GM12891 (cell line): ENCODE measurements around the gene KCNMA1.

Experiments
- DNase-seq: peaks from one replicate; pipeline ENCODE4 v3.0.0; 2011; ENCODE audit warnings: low spot score; ENCODE audit not compliant: insufficient read length
- FAIRE-seq: peaks from 2 replicates; lab custom pipeline; 2011; peaks lifted over from hg19 to GRCh38; lab: Jason Lieb, UNC
- PAX5 ChIP-seq: IDR thresholded peaks from 2 replicates; pipeline ENCODE4 v1.6.1; 2011; ENCODE audit warnings: low read length, moderate library complexity, mild to moderate bottlenecking; ENCODE audit not compliant: insufficient read depth, severe bottlenecking
- POLR2A ChIP-seq: IDR thresholded peaks from 2 replicates; pipeline ENCODE4 v1.6.1; 2011; ENCODE audit warnings: low read depth, low read length, control low read depth
- POLR2AphosphoS5 ChIP-seq: IDR thresholded peaks from 2 replicates; pipeline ENCODE4 v1.6.1; 2011; ENCODE audit warnings: low read depth, low read length, control low read depth
- POU2F2 ChIP-seq: IDR thresholded peaks from 2 replicates; pipeline ENCODE4 v1.6.1; 2011; ENCODE audit warnings: low read depth, mild to moderate bottlenecking, control low read depth, low read length, moderate library complexity
- SPI1 ChIP-seq: IDR thresholded peaks from 2 replicates; pipeline ENCODE4 v1.6.1; 2011; ENCODE audit warnings: low read depth, low read length, control low read depth
- TAF1 ChIP-seq: IDR thresholded peaks from 2 replicates; pipeline ENCODE4 v1.6.1; 2011; ENCODE audit warnings: low read depth, low read length, control low read depth

The KCNMA1 gene

GRCh38 chr10:77611221-77611620 lies 26.4 kb downstream of the KCNMA1 start:
- no peak for DNase-seq
- no peak for TF ChIP-seq POLR2A
- TF ChIP-seq TAF1: no peak
- TF ChIP-seq POLR2AphosphoS5: no peak
- TF ChIP-seq PAX5: no peak
- TF ChIP-seq SPI1: no peak
- no peak for TF ChIP-seq POU2F2
- FAIRE-seq: no peak

GRCh38 chr10:77609781-77610272 lies 27.8 kb downstream of the KCNMA1 start:
- TF ChIP-seq SPI1 (no peak), PAX5 (no peak), POU2F2 (no peak), POLR2A (no peak)
- no peak for DNase-seq

DNA sequence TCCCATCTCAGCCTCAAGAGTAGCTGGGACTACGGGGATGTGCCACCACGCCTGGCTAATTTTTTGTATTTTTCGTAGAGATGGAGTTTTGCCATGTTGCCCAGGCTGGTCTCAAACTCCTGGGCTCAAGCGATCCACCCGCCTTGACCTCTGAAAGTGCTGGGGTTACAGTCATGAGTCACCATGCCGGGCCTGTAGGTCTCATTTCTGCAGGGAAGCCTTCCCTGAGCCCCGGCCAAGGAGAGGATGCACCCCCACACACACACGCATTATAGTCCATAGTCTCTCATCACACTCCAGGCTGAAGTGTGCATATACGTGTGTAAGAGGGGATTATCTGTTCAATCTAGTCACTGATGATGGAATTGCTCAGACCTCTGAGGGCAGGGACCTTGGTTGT lies 29.3 kb downstream of the KCNMA1 start:
- FAIRE-seq: no peak

More at GRCh38 chr10:77609781-77610272, 27.8 kb downstream of the KCNMA1 start:
- no peak for FAIRE-seq

GRCh38 chr10:77606751-77607150 lies 30.9 kb downstream of the KCNMA1 start:
- TF ChIP-seq TAF1: no peak
- no peak for TF ChIP-seq PAX5
- TF ChIP-seq POU2F2: no peak
- TF ChIP-seq POLR2AphosphoS5: no peak
- no peak for TF ChIP-seq POLR2A
- no peak for TF ChIP-seq SPI1
- DNase-seq (no peak), FAIRE-seq (no peak)

More for the DNA sequence above, 29.3 kb downstream of the KCNMA1 start:
- TF ChIP-seq SPI1 (no peak), PAX5 (no peak), TAF1 (no peak), POLR2A (no peak), POLR2AphosphoS5 (no peak), POU2F2 (no peak)
- DNase-seq: no peak

DNA sequence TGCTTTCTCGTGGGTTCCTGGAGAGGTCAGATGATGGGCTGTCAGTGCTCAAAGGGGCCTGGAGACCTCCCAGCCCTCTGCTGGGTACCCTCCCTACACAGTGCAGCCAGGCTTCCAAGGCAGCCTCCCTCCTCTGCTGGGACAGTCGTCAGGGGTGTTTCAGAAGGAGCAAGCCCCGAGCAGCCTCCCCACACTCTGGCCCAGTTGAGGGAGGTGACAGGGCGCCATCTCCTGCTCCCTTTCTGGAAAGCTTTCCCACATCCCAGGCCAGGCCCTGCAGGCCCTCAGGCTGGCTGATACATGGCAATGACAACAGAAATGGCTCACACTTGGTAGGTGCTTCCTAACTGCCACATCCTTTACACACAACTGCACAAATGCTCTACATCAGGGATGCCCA lies 32.1 kb downstream of the KCNMA1 start:
- TF ChIP-seq TAF1: no peak
- no peak for FAIRE-seq
- DNase-seq: no peak

- TF ChIP-seq POLR2A: no peak
- TF ChIP-seq PAX5: no peak
- no peak for TF ChIP-seq SPI1
- no peak for TF ChIP-seq POU2F2
- no peak for TF ChIP-seq POLR2AphosphoS5
- TF ChIP-seq TAF1: no peak
- DNase-seq (no peak), FAIRE-seq (no peak)
These were observed 32.7 kb downstream of the KCNMA1 start for GRCh38 chr10:77604941-77605351.

GRCh38 chr10:77604063-77604462 lies 33.5 kb downstream of the KCNMA1 start:
- DNase-seq: no peak
- TF ChIP-seq POLR2A: no peak
- no peak for TF ChIP-seq PAX5
- no peak for TF ChIP-seq POU2F2
- TF ChIP-seq SPI1: no peak
- TF ChIP-seq POLR2AphosphoS5: no peak
- no peak for TF ChIP-seq TAF1
- no peak for FAIRE-seq

GRCh38 chr10:77603534-77603927 lies 34.1 kb downstream of the KCNMA1 start:
- DNase-seq (no peak), FAIRE-seq (no peak)
- TF ChIP-seq POU2F2: no peak
- TF ChIP-seq POLR2A: no peak
- TF ChIP-seq PAX5: no peak
- TF ChIP-seq POLR2AphosphoS5: no peak
- no peak for TF ChIP-seq SPI1
- TF ChIP-seq TAF1: no peak

GRCh38 chr10:77602913-77603533 lies 34.6 kb downstream of the KCNMA1 start:
- FAIRE-seq (no peak), DNase-seq (no peak)
- no peak for TF ChIP-seq POLR2AphosphoS5
- TF ChIP-seq TAF1: no peak
- no peak for TF ChIP-seq PAX5
- no peak for TF ChIP-seq POU2F2
- TF ChIP-seq SPI1: no peak
- TF ChIP-seq POLR2A: no peak

- TF ChIP-seq POLR2AphosphoS5 (no peak), PAX5 (no peak), POU2F2 (no peak), POLR2A (no peak), SPI1 (no peak), TAF1 (no peak)
- DNase-seq (no peak), FAIRE-seq (no peak)
These were observed 35.2 kb downstream of the KCNMA1 start for GRCh38 chr10:77602231-77602912.
